Retina (tissue), 1 donor: Measurements from ENCODE around the gene CUX1.
"Not testable (repeated sequence)": the region's sequence is repeated elsewhere in the genome, so short reads cannot be mapped to it uniquely, and the experiment has no call there.

ENCODE experiments used
- DNase-seq: peaks from one replicate; pipeline ENCODE4 v3.0.0-alpha.2; 2016

Gene CUX1

GRCh38 chr7:101961811-101962210 lies 144.4 kb downstream of the CUX1 start:
- DNase-seq, result no peak

DNA sequence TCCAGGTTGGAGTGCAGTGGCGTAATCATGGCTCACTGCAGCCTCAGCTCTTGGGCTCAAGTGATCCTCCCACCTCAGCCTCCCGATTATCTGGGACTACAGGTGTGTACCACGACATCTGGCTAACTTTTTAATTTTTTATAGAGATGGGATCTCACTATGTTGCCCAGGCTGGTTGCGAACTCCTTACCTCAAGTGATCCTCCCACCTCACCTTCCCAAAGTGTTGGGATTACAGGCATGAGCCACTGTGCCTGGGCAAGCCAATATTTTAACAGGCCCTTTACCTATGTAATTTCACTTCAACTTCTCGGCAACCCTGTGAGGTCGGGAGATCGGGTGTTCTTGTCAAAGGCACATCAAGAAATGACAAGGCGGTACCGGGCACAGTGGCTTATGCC lies 146.3 kb downstream of the CUX1 start:
- DNase-seq, result no peak

GRCh38 chr7:101964680-101965452 lies 147.4 kb downstream of the CUX1 start:
- DNase-seq, result no peak

DNA sequence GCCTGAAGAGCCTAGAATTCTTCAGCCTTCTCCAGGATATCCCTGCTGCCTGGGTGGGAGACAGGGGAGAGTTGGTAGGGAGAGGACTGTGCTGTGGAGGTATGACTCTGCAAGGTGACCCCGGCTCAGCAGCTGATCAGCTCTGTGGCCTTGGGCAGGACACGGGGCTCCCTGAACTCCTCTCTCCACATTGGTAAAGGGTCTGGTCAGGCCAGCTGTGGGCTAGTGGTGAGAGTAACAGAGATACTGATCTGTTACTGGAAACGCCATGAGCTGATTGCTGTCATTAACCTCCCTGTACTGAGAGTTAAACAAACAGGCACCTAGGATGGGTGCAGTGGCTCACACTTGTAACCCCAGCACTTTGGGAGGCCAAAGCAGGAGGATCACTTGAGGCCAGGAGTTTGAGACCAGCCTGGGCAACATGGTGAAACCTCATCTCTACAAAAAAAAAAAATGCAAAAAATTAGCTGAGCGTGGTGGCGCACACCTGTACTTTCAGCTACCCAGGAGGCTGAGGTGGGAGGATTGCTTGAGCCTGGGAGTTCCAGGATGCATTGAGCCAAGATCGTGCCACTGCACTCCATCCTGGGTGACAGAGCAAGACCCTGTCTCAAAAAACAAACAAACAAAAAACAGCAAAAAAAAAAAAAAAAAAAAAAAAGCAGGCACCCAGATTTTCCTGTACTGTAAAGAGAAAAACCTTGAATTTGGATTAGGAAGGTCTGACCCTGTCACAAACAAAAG lies 151.5 kb downstream of the CUX1 start:
- DNase-seq, result no peak

- no peak for DNase-seq
Measured at GRCh38 chr7:101969997-101970585, 152.7 kb downstream of the CUX1 start.

- no peak for DNase-seq
Measured at GRCh38 chr7:101970801-101971200, 153.4 kb downstream of the CUX1 start.

- no peak for DNase-seq
Measured at GRCh38 chr7:101971457-101971856, 154.0 kb downstream of the CUX1 start.

GRCh38 chr7:101972627-101973026 lies 155.2 kb downstream of the CUX1 start:
- DNase-seq, result no peak

DNA sequence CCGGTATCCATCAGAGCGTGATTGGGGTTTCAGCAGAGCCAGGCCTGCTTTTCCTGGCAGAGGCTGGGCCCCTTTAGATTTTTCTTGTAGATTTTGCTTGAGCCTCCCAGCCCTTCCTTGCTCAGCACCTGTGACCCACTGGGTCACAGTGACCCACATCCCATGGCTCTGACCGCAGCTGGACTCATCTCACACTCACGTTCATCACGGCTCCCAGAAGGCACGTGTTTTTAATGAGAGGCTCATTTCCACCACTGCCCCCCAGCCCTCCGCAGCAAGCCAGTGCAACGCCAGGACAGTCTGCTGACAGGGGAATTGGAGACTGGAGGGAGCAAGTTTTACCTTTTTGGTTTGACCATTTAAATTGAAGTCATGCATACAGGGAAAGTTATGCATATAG lies 155.7 kb downstream of the CUX1 start:
- no peak for DNase-seq

- no peak for DNase-seq
Measured at GRCh38 chr7:101974393-101974792, 157.0 kb downstream of the CUX1 start.

DNA sequence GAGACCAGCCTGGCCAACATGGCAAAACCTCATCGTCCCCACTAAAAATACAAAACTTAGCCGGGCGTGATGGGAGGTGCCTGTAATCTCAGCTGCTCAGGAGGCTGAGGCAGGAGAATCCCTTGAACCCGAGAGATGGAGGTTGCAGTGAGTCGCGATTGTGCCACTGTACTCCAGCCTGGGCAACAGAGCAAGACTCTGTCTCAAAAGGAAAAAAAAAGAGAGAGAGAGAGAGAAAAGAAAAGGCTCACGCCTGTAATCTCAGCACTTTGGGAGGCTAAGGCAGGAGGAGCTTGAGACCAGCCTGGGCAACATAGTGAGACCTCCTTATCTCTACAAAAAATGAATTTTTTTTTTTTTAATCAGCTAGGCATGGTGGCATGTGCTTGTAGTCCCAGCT lies 157.6 kb downstream of the CUX1 start:
- DNase-seq, result no peak

GRCh38 chr7:101976411-101976810 lies 159.0 kb downstream of the CUX1 start:
- no peak for DNase-seq

GRCh38 chr7:101977249-101977648 lies 159.8 kb downstream of the CUX1 start:
- no peak for DNase-seq

DNA sequence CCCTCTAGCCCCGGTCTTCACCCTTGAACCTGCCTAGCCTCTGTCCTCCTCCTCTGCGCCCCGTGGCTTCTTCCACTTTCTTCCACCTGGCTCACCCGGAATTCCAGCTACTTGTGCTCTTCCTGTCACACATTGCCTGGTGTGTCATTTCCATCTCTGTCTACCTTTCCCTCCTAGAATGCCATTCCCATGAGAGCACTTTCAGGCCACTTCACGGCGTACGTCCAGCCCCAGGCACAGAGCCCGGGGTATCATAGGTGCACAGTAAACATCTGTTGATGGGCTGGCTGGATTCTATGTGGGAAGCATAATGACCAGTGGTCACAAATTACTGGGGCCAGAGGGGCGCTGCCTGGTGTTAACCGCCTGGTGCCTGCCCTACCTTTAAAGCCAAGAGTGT lies 161.3 kb downstream of the CUX1 start:
- no peak for DNase-seq

DNA sequence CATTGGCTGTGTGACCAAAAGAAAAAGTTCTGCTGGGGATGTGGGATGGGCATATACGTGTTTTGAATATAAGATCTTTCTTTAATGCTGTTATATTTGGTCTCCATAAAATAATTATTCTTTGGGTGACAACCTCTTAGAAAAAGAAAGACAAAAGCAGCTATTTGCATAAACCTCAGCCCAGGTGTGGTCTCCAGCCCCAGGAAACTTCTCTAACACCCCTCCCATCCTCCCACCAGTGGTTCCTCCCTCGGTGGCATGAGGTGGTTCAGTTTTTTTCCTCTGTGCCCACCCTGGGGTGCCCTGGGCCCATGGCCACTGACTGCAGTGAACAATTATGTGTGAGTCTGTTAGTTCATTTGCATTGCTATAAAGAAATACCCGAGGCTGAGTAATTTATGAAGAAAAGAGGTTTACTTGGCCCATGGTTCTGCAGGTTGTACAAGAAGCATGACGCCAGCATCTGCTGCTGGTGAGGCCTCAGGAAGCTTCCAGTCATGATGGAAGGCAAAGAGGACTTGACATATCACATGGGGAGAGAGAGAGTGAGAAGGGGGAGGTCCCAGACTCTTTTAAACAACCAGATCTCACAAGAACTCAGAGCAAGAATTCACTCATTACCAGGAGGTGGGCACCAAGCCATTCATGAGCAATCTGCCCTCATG lies 165.9 kb downstream of the CUX1 start:
- no peak for DNase-seq

DNA sequence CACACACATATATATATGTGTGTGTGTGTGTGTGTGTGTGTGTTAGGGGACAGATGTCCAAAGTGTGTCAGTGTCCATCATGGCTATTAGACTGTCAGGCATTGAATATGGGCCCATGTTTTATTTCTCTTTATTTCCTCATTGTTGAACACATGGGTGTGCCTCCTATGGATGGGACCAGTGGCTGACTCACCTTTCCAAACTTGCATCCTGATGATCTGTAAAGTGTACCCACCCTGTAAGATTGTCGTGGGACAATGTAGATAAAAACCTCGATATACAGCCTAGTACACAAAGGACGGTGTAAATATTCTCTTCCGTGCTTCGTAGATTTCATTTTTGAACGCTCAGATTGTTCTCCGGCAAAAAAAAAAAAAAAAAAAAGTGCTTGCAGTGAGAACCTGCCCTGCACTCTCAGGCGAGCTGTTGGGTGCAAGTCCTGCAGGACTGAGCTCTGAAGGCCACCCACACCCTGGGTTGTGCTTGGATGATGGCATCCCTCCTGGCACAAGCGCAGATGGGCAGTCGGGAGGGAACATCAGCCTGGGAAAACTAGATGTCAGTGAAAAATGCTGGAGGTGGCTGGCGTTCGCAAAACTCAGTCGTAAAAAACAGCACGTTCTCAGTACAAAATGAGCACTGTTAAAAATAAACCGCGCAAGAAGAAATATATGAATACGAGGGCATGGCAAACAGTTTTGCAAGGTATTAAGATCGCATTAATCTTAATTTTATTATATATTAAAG lies 166.9 kb downstream of the CUX1 start:
- no peak for DNase-seq

- DNase-seq, result no peak
Measured at GRCh38 chr7:101985057-101985902, 167.9 kb downstream of the CUX1 start.

DNA sequence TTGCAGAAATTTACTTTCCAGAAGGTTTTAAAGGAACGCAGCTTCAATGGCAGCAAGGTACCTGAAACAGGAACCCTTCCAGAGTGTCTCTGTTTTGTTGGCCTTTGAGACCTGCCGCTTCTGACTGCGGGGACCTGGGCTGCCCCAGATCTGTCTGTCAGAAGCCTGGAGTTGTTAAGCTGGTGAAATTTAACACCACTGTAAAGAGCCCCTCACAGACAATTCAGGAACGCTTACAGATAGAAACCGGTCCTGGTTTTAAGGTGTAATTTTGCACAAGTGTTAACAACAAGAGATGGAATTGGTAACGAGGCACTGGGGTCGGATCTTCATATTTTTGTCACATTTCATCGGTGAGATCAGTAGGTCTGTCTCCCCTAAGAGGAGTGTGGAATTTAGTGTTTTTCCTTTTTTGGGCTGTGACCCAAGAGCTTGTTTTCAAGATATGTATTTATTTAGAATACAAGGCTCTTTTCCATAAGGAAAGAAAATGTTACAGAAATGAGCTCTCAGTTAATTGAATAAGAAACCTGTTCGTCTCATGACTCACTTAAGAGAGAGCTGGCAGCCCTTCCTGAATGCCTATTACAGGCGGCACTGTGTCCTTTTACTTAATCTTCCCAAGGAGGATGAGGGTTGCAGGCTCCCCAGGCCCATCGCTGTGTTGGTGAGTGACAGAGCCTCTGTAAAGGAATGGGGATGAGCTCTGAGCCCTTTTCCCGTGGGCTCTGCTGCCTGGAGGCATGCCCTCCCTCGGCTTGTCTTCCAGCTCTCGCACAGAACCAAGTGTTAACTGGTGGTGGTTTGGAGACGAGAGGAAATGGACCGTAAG lies 168.7 kb downstream of the CUX1 start:
- DNase-seq, result peak; percentile 51

DNA sequence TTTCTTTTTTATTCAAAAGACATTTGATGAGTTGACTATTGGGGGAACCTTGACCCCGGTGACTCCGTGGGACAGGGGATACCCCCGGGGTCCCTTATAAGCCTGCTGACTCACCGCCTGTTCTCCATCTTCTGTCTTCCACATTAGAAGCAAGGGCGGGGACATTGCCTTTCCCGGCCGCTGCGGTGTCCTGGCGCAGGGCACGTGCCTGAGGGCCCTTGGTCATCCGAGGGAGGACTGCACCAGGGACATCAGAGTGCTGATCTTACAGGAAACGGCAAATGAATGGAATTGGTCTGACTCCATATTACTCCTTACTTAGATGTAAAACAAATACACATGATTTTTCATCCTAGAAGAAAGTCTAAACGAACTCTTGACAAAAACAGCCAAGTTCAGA lies 170.1 kb downstream of the CUX1 start:
- DNase-seq, result no peak

- not testable (repeated sequence) for DNase-seq
Measured at GRCh38 chr7:101988060-101988459, 170.6 kb downstream of the CUX1 start.

DNA sequence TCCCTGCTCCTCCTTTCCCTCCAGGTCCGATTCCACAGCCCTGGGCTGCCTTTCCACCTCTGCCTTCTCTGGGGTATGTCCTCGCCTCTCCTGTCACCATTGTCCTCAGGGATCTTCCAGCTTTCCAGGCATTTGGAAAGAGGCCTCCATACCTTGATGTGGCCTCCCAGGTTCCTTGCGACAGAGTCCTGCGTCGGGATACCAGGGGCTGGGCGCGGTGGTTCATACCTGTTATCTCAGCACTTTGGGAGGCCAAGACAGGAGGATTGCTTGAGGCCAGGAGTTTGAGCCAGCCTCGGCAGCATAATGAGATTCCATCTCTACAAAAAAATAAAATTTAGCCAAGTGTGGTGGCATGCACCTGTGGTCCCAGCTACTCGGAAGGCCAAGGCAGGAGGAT lies 171.1 kb downstream of the CUX1 start:
- no peak for DNase-seq
